Stimulated activated CD4-positive, alpha-beta T cell treated with anti-CD3 and anti-CD28 coated beads, TNF-alpha, amount 100 ng/mL, for 24 hours (primary cell): ENCODE measurements around the gene SLC25A12.
"Not testable (repeated sequence)": the region's sequence is repeated elsewhere in the genome, so short reads cannot be mapped to it uniquely, and the experiment has no call there.

Experiments
- DNase-seq, 3 experiments: peaks; one replicate each; pipeline ENCODE4 v3.0.0-alpha.2; 2020; ENCODE audit warnings: low read depth in 3 of 3

SLC25A12 gene

DNA sequence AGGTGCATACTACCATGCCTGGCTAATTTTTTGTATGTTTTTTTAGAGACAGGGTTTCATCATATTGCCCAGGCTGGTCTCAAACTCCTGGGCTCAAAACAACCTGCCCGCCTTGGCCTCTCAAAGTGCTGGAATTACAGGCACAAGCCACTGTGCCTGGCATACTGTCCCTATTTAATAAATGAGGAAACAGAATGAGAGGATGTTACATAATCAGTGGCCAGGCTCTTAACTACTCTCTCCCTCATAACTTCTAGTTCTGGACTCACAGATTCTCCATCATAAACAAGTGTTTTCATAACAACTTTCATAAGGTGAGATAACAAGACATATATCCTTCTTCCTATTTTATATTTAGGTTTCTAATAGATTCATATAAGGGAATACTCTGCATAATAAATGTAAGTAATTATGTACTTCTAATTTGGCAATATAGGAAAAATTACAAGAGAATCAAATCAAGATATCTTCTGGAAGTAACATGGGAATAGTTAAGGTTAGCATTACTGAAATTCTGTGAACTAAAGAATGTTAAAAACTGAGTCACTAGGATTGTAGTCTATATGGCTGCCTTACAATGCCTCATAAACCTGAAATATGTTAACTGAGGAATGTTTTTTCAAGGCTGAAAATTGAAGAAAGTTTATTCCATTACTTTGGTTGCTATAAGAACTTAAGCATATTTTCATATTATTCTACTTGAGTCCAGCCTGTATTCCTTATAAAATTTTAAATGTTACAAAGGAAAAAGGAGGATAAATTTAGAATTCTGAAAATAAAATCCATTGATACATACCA, 71.3 kb downstream of the SLC25A12 start:
- no peak for DNase-seq

DNA sequence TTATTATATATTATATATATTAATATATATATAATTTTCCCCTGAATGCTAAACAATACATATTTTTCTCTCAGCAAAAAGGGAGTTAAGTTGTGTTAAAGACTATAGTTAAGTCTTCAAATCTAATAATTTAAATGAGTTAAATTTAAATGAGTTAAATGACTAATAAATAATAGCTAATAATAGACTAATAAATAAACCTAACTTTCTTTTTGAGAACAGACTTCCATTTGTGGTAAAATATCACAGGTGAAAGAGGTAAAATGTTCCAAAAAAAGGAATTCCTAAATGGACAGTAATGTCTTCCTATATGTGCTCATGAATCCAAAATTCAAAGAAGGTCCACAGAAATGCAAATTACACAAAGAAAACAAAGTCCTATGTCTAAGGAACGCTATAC, 74.6 kb downstream of the SLC25A12 start:
- no peak for DNase-seq

DNA sequence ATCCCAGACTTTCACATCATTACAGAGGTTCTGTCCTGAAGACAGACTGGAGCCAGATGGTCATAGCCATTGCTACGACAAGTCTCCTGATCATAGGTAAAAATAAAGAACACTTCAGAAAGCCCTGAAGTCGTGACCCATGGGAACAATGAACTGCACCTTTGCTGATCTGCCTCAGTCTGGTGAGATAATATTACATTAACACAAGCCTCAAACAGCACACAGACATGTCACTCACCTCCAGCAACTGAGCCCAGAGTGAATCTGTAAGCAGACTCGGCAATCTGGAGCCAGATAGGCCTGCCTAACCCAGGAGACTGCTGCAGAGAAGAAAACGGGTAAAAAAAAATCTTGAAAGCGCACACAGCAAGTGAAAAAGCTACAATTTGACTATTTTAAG, 79.2 kb downstream of the SLC25A12 start:
- no peak for DNase-seq

DNA sequence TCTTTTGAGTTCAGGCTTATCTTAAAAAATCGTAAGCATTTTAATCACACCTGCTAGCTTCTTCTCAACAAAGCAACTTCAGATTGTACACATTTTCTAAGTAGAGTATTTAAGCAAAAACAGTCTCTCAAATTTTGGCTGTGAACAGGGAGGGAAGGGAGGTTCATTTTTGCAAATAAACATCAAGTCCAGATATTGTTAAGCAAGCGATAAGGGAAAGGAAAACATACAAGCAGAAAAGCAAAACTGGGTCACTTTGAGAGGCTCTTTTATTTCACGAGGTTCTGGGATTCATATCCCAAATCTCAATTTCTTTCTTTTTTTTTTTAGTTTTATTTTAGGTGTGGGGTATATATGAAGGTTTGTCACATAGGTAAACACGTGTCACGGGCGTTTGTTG, 79.9 kb downstream of the SLC25A12 start:
- no peak for DNase-seq

DNA sequence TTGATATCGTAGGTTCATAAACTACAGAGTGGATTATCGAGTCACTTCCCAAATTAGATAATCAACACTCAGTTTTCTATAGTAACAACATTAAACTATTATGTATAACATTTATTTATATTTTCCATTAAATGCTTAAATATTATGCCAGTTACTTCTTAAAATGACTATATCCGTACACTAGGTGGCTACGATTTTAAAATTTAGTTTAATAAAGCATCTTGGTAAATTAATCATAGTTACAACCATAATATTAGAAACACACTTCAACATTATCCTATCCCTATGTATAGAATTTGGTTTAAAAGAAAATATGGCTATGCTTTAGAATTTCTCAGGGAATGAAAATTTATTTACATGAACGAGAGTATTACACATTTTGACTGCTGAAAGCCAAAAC, 80.3 kb downstream of the SLC25A12 start:
- DNase-seq: no peak

DNA sequence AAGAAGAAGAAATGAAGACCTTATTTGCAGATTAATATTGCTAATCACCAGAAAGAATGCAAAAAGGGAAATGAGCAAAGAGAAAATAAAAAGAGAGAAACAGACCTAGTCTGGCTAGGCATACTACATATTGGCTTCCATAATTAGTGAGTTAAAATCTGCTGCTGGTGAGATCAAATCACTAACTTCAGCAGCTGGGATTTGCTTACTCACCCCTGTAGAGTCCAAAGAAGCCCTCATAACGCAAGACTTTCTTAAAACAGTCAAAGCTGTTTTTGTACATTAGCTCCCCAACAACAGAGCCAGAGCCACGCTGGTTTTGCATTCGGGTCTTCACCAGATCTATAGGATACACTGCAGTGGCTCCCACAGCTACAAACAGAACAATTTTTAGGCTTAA, 80.9 kb downstream of the SLC25A12 start:
- DNase-seq: no peak

DNA sequence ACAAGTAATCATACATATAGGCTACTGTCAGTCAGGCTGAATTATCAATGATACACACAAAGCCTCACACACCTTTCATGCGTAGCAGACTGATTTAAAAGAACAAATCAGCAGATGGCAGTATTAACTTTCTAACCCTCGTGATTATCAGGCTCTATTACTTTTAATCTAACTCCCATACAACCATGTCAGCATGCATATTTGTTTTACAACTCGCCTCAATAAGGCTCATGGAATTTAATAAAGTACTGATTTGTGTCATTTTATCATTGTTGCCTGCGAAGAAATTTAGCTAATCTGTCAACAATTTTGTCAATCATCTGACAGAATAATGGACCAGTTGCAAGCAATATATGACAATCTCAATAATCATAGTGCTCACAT, 82.8 kb downstream of the SLC25A12 start:
- no peak for DNase-seq

DNA sequence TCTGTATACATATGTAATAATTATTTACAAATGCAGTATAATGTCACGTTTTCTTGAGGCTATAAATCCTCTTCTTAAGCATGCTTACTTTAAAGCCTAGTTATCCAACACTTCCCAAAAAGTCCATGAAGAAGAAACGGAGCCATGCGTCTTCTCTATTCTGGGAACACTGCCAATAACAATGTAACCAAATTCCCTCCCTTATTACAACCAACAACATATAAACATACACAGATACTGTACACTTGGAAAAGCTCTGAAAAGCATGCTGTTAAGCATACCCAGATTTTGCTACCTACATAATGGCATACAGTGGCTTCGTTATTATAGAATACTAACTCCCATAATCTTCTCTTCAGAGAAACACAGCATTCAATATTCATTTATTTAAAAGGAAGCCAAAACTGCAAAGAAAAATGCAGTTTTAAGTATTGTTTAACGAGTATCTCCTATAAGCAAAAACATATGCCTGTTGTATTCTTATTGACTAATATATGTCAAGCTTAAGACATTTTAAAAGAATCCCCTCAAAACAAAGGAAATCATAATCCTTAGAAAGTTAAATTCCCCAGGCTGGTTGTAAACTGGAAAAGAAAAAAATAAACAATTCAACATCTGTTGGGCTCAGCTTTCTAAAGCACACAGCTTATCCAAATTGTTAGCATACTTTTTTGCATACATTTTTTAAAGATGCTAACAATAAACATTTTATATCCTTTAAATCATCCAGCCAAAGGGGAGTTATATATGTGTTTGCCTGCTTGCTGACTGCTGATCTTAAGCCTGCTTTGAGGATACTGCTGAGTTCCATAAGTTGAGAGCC, 83.4 kb downstream of the SLC25A12 start:
- no peak for DNase-seq

DNA sequence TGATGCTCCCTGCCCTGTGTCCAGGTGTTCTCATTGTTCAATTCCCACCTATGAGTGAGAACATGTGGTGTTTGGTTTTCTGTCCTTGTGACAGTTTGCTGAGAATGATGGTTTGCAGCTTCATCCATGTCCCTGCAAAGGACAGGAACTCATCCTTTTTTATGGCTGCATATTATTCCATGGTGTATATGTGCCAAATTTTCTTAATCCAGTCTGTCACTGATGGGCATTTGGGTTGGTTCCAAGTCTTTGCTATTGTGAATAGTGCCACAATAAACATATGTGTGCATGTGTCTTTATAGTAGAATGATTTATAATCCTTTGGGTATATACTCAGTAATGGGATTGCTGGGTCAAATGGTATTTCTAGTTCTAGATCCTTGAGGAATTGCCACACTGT, 85.2 kb downstream of the SLC25A12 start:
- DNase-seq: not testable (repeated sequence)

DNA sequence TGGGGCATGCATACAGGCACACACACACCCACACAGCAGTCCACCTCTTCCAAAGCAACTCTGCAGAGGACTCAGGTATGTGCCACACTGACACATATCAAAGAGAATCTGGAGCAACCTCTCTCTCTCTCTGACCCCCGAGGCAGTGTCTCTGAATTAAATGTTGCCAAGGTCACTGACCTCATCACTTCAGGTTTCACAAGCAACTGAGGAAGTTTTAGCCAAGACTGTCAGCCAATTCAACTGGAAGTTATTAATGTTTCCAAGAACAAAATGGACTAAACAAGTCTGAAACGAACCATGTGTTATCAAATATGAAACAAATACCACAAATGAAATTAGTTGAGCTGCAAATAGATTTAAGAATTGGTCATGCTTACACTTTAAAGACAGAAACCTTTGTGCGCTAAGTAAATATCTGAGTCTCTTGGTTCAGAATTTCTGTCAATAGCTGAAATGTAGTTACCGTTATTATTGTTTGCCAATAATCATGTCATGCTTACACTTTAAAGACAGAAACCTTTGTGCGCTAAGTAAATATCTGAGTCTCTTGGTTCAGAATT, 86.1 kb downstream of the SLC25A12 start:
- no peak for DNase-seq

DNA sequence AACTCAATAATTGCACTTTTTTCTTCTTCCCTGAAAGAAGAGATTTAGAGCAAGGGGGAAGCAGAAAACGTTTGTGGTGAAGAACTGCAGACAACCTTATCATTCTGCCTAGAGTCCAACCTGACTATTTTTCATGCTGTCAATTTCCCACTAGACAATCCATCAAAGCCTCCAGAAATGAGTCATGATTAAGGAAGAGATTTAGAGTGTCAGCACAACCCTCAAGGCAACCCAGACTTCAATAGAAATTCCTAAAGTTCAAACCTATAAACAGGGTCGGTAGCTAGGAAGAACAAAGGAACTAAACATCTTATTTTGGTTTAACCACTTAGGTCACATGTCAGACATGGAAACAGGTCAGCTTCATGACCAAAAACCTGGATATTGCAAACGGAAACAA, 86.9 kb downstream of the SLC25A12 start:
- DNase-seq: no peak

DNA sequence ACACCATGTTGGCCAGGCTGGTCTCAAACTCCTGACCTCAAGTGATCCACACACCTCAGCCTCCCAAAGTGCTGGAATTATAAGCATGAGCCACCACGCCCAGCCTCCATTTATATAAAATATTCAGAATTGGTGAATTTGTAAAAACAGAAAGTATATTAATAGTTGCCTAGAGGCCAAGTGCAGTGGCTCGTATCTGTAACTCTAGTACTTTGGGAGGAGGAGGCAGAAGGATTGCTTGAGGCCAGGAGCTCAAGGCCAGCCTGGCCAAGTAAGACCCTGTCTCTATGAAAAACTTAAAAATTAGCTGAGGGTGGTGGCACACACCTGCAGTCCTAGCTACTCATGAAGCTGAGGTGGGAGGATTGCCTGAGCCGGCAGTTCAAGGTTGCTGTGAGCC, 89.6 kb downstream of the SLC25A12 start:
- no peak for DNase-seq

DNA sequence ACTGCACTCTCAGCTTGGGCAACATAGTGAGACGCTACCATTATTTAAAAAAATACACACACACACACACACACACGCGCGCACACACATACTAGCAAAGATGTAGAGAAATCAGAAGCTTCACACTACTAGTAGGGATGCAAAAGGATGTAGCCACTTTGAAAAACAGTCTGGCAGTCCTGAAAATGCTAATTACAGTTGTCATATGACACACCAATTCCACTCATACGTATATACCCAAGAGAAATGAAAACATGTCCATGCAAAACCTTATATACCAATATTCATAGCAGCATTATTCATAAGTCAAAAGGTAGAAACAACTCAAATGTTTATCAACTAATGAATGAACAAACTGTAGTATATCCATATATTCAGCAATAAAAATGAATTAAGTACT, 90.3 kb downstream of the SLC25A12 start:
- DNase-seq: no peak

DNA sequence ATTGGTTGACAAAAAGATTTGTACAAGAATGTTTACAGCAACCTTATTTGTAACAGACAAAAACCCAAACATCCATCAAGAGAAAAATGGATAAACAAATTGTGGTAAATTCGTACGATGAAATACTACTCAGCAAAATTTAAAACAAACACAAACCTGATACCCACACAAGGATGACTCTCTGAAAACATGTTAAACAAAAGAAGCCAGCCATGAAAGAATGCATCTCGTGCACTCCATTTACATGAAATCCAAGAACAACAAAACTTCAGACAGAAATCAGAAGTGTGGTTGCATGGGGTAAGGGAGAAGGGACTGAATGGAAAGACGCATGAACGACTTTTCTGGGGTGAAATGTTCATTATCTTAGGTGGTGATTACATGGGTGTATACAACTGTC, 93.4 kb downstream of the SLC25A12 start:
- DNase-seq: no peak

DNA sequence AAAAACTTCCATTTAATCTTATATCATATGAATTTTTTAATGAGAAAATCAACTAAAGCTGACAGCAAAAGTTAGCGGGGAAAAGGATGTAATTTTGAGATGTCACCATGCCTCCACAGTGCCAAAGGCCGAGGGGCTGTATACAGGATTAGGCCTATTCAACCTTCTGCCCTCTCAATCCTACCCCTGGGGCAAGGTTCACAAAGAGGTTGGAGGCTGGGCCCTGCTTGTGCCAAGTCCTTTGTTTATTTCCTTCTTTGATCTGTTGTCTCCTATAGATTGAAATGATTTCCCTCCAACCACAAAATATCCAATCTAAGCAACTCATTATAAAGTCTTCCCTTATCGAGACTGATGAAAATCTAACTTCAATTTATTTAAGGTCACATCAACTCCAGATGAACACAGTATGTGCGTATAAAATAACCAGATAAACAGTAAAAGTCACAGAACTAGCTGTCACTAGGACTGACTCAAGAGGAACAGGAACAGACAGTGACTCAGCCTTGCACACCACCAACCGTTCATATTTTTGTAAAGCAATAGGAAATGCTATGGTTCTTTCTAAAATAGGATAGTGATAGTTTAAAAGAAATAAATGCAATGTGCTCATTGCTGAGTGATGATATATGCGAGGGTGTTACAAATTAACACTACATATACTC, 95.8 kb downstream of the SLC25A12 start:
- no peak for DNase-seq

DNA sequence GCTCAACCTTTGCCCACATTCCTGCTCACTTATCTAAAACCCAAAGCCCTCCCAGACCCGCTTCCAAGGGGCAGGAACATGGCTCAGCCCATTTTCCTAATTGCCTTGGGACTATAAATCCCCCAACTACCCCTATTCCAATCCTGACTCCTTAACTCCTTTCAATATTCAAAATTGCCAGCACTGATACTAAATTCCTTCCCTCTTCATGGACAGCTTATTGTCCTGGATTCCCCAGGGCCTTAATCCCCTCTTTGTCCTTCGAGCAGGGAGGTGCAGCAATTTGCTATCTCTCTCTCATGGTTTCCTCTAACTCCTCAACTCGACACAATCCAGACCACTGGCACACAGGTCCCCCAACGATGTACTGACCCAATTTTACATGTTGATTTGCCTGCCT, 99.1 kb downstream of the SLC25A12 start:
- DNase-seq: no peak

DNA sequence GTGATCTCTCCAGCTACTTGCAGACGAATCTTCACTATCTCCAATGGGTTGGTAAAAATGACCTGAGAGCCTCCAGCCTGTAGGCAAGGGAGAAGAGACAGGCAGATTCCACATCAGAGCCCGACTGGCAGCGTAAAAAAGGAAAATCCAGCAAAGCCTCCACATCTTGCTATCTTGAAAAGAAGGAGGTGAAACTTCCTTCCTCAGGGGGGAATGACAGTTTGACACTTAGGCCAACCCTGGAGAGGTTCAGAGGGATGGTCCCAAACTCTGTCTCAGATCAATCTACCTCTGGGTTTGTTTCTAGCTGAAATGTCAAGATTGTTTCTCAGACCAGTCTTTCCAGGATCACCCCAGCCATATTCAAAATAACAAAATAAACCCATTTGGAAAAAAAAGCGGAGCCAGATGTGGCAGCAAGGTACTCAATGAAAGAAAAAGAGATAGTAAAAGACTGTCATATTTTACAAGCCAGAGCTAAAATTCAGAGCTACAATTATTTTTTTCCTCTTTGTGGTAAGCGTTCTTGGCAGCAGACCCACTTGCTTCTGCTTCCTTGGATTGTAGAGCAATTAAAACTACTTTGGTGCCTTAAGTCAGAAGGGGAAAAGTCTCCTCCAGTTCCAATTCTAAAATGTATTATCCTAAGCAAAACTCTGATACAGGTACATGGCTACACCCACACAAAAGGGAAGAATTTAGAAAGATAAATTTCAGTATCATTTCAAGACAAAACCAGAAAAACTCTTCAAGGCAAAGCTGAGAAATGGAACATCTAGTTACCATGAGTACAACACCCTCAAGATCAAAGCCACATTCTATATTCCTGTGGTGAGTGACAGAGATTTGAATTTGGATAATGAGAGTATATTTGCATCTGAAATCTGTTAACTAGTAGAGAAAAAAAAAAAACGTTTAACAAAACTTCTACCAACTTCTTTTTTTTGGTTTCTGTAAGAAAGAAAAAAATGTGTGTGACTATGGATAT, 100.1 kb downstream of the SLC25A12 start:
- no peak for DNase-seq

DNA sequence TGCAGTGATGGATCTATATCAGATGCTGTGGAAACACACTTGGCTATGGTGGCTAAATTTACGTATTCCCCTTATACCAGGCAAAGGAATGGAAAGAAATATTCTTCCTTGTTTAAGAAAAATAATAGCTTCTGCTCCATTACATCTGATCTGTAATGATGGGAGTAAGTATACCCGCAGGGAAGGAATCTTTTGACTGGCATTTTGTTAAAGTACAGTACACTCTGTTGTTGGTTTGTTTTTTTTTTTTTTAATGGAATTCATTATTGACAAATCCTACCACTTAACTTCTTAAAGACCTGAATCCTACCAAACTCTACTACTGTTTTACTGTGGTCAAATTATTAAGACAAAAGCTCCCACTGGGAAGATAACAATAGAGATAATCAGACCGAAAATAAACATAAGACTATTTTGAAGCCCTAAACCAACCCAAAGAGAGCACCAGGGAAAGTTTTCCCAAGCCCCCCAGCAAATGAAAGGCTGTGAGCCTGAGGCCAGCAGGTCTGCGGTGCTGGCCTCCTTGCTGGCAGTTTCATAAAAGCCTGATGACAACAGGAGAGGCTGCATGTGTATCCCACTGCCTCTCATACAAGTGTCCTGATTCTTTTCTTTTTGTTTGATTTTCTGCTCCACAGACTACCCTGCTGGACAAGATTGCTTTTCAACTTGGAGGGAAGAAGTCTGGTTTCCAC, 101.0 kb downstream of the SLC25A12 start:
- no peak for DNase-seq

DNA sequence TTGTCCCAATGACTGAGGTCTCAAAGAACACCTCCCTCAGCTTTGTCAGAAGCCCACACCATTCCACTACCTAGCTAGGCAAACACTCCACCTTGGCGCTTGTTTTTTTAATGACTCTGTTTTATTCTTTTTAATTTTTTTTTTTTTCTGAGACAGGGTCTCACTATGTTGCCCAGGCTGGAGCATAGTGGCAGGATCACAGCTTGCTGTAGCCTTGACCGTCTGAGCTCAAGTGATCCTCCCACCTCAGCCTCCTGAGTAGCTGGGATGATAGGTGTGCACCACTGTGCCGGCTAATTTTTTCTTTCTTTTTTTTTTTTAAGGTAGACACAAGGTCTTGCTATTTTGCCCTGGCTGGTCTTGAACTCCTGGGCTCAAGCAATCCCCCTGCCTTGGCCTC, 101.9 kb downstream of the SLC25A12 start:
- no peak for DNase-seq

DNA sequence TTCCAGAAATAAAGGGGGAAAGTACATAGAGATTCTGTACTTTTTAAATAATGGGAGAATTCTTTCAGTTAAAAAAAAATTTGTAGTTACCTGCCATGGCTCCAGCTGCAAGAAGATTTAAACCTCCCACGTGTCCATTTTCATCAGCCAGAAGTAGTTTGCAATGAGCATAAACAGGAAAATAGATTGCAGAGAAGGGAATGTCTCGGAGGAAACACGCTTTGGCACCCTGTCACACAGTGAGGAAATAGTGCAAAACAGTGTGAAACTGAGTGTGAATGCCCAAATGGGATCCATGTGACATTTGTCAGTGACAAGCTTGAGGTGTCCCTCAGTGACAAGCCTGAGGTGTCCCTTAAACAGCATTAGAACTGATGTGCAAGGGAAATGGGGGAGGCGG, 102.7 kb downstream of the SLC25A12 start:
- DNase-seq: no peak

DNA sequence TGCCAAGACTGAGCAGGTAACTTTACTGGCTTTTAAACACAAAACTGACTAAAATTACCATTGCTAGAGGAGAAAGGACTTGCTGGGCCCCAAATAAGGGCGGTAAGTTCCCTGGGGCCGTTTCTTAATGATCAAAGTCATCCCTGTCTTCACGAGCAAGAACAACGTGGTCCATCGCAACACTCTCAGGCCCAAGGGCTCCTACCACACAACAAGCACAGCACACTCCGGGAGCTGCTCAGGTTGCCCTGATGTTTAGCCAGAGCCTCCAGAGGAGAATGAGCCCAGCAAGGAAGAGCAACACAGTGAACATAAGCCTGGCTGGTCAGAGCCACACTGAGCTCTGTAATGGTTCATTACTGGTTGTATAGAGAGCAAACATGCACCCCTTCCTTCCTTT, 104.1 kb downstream of the SLC25A12 start:
- no peak for DNase-seq
